Measurements from ENCODE around the gene KCTD8.

DNA sequence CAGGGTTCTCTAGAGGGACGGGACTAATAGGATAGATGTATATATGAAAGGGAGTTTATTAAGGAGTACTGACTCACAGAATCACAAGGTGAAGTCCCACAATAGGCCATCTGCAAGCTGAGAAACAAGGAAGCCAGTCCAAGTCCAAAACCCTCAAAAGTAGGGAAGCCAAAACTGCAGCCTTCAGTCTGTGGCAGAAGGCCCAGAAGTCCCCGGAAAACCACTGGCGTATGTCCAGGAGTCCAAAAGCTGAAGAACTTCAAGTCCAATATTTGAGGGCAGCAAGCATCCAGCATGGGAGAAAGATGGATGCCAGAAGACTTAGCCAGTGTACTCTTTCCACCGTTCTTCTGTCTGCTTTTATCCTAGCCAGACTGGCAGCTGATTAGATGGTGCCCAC is 227.2 kb downstream of the KCTD8 start:
- TF ChIP-seq, protein P1, sequence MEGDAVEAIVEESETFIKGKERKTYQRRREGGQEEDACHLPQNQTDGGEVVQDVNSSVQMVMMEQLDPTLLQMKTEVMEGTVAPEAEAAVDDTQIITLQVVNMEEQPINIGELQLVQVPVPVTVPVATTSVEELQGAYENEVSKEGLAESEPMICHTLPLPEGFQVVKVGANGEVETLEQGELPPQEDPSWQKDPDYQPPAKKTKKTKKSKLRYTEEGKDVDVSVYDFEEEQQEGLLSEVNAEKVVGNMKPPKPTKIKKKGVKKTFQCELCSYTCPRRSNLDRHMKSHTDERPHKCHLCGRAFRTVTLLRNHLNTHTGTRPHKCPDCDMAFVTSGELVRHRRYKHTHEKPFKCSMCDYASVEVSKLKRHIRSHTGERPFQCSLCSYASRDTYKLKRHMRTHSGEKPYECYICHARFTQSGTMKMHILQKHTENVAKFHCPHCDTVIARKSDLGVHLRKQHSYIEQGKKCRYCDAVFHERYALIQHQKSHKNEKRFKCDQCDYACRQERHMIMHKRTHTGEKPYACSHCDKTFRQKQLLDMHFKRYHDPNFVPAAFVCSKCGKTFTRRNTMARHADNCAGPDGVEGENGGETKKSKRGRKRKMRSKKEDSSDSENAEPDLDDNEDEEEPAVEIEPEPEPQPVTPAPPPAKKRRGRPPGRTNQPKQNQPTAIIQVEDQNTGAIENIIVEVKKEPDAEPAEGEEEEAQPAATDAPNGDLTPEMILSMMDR (conservative IDR thresholded peaks at IDR 0.05 in 1 of 2, IDR thresholded peaks at IDR 0.05 in 1 of 2; ENCODE audit: extremely low read depth in 1 of 2, insufficient read depth in 1 of 2, low read depth in 1 of 2, low read length in 2 of 2) = no peak
- no peak for TF ChIP-seq EZH2 (IDR thresholded peaks at IDR 0.05; ENCODE audit: borderline replicate concordance, low read length)

All from mammary epithelial cell (primary cell).